Suprapubic skin (tissue), 4 donors: ENCODE measurements around the gene SLC6A12. TPM values are rescaled to one million over a fixed set of nuclear protein-coding genes. Genes with fewer than 3 reads are reported as not detected.

Experiments used
- DNase-seq, 2 donors: peaks; one replicate each; pipeline ENCODE4 v3.0.0-alpha.2; 2019; ENCODE audit warnings: low spot score in 2 of 2
- H3K27ac ChIP-seq: fragments of 200-600 bp; sonication (generic); one replicate; pipeline ENCODE4 v1.5.1; 2019
- H3K27me3 ChIP-seq: fragments of 200-600 bp; sonication (generic); one replicate; pipeline ENCODE4 v1.5.1; 2019
- H3K36me3 ChIP-seq: fragments of 200-600 bp; sonication (generic); one replicate; pipeline ENCODE4 v1.5.1; 2019
- H3K4me1 ChIP-seq: fragments of 200-600 bp; sonication (generic); one replicate; pipeline ENCODE4 v1.5.1; 2019
- H3K4me3 ChIP-seq: fragments of 200-600 bp; sonication (generic); one replicate; pipeline ENCODE4 v1.5.1; 2019; ENCODE audit warnings: mild to moderate bottlenecking
- H3K9me3 ChIP-seq: fragments of 200-600 bp; sonication (generic); one replicate; pipeline ENCODE4 v1.5.1; 2019
- CTCF ChIP-seq, 2 donors: fragments of 200-600 bp in 1 of 2; fragments of 450-650 bp in 1 of 2; sonication (generic) in 1 of 2; IDR thresholded peaks; one replicate each; pipeline ENCODE4 v1.5.1; 2016 to 2019; ENCODE audit warnings: antibody characterized with exemption in 2 of 2, mild to moderate bottlenecking in 1 of 2, moderate library complexity in 1 of 2
- EP300 ChIP-seq: sonication (generic); formaldehyde crosslinking; IDR thresholded peaks from one replicate; pipeline ENCODE4 v1.6.1; 2017; ENCODE audit warnings: antibody characterized with exemption
- POLR2A ChIP-seq, 2 donors: fragments of 450-650 bp; IDR thresholded peaks; one replicate each; pipeline ENCODE4 v1.6.1; 2017; ENCODE audit warnings: antibody characterized with exemption in 2 of 2, mild to moderate bottlenecking in 2 of 2, moderate library complexity in 2 of 2
- POLR2AphosphoS5 ChIP-seq, 3 donors: sonication (generic); formaldehyde crosslinking; IDR thresholded peaks; one replicate each; pipeline ENCODE4 v1.6.1; 2017; ENCODE audit warnings: antibody characterized with exemption in 3 of 3
- WGBS: methylation state at CpG from one replicate; pipeline ENCODE4 v1.1.5; 2018; 5-methylcytosine and 5-hydroxymethylcytosine counted together
- total RNA-seq, 4 donors: library from RNA; depleted of rRNA; stranded (reverse); fragments of >200 nt; gene quantifications; one replicate each; pipeline ENCODE4 v1.1.0, GENCODE V29; 2016

Gene SLC6A12
- total RNA-seq, 4 donors from 2014 or later = 3.1 to 6.0 TPM; not detected in 2

- Histone ChIP-seq H3K36me3 (no peaks in the 10 kb centered on the region), H3K4me3 (no peak overlapping the region), H3K4me1 (no peaks in the 10 kb centered on the region), H3K9me3 (no peaks in the 10 kb centered on the region), H3K27ac (no peak overlapping the region), H3K27me3 (peaks cover 10% of the 10 kb centered on the region)
- WGBS = 77% methylated on average over 7 of the region's 7 CpGs
- TF ChIP-seq CTCF (IDR thresholded peaks at IDR 0.05) = no peak
- TF ChIP-seq EP300 = no peak
- no peak for TF ChIP-seq POLR2AphosphoS5 (IDR thresholded peaks at IDR 0.05)
- no peak for TF ChIP-seq POLR2A (IDR thresholded peaks at IDR 0.05)
- no peak for DNase-seq
Observed at GRCh38 chr12:164207-164606, 49.8 kb downstream of the SLC6A12 start.

DNA sequence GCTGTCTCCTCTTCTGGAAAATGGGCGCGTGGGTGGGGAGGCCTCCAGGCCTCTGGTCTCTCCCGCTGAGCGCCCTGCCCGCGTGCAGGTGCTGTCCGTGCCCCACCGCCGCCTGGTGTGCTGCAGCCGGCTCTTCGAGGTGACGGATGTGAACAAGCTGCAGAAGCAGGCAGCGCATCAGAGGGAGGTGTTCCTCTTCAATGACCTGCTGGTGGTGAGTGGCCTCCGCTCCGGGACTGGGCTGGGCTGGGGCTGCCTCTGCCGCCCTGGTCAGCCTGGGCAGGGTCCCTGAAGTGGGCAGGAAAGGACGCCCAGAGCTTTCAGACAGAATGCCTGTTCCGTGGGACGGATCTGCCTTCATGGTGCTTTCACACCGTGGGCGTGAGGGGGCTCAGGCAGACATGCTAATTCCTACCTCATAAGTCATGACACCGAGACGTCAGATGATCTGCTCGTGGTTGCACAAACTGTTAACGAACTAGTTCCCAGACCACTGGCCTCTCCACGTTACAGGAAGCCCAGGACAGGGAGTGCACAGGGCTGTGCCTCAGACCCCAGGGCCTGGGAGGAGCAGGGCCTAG lies 50.5 kb downstream of the SLC6A12 start:
- Histone ChIP-seq H3K27ac (no peak overlapping the region), H3K27me3 (peaks cover 10% of the 10 kb centered on the region), H3K9me3 (no peaks in the 10 kb centered on the region), H3K4me1 (no peaks in the 10 kb centered on the region), H3K36me3 (no peaks in the 10 kb centered on the region), H3K4me3 (no peak overlapping the region)
- no peak for DNase-seq
- TF ChIP-seq POLR2A (IDR thresholded peaks at IDR 0.05) (no peak), POLR2AphosphoS5 (IDR thresholded peaks at IDR 0.05) (no peak), CTCF (IDR thresholded peaks at IDR 0.05) (no peak), EP300 (no peak)
- WGBS = 91% methylated on average over 5 of the region's 26 CpGs

DNA sequence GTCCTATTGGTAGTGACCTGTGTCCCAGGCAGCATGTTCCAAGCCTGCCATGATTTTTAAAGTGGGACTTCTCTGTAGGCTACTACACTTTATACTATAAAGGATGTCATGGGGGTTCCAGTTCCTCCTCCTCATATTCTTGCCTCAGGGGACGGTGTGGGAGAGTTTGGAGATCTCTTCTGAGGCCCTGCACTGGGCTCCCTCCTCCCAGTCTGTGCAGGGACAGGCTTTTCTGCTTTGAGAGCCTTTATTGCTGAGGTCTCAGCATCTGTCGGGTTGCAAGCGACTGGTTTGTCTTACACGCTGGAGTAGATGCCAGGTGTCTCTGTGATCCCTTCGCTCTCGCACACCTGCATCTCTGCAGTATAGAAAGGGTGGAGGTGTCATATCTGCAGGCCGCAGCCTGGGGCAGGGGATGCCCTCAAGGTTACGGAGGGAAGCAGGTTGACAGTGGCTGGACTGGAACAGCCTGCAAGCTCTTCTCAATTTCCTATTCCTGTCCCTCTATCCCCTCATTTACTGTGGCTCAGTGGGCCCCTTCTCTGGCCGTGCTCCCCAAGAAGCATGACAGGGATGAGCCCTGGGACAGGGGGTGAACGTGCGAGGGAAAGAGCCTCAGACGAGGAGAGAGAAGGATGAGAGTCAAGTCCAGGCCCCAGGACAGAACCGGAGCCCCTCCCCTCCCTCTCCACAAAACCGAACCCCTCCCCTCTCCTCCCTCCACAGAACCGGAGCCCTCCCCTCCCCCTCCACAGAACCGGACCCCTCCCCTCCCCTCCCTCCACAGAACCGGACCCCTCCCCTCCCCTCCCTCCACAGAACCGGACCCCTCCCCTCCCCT lies 51.3 kb downstream of the SLC6A12 start:
- H3K27me3 ChIP-seq = peaks cover 10% of the 10 kb centered on the region
- no peaks in the 10 kb centered on the region for H3K36me3 ChIP-seq
- WGBS = 62% methylated on average over 18 of the region's 18 CpGs
- no peaks in the 10 kb centered on the region for H3K9me3 ChIP-seq
- TF ChIP-seq CTCF (IDR thresholded peaks at IDR 0.05) (no peak), EP300 (no peak), POLR2A (IDR thresholded peaks at IDR 0.05) (no peak), POLR2AphosphoS5 (IDR thresholded peaks at IDR 0.05) (no peak)
- H3K27ac ChIP-seq = no peak overlapping the region
- H3K4me1 ChIP-seq = no peaks in the 10 kb centered on the region
- H3K4me3 ChIP-seq = no peak overlapping the region
- no peak for DNase-seq

GRCh38 chr12:161823-162222 lies 52.1 kb downstream of the SLC6A12 start:
- DNase-seq = no peak
- Histone ChIP-seq H3K4me3 (no peak overlapping the region), H3K27me3 (peaks cover 10% of the 10 kb centered on the region), H3K36me3 (no peaks in the 10 kb centered on the region), H3K27ac (no peak overlapping the region), H3K9me3 (no peaks in the 10 kb centered on the region), H3K4me1 (no peaks in the 10 kb centered on the region)
- WGBS = 92% methylated on average over 8 of the region's 8 CpGs
- TF ChIP-seq POLR2AphosphoS5 (IDR thresholded peaks at IDR 0.05) (no peak), POLR2A (IDR thresholded peaks at IDR 0.05) (no peak), CTCF (IDR thresholded peaks at IDR 0.05) (no peak), EP300 (no peak)

DNA sequence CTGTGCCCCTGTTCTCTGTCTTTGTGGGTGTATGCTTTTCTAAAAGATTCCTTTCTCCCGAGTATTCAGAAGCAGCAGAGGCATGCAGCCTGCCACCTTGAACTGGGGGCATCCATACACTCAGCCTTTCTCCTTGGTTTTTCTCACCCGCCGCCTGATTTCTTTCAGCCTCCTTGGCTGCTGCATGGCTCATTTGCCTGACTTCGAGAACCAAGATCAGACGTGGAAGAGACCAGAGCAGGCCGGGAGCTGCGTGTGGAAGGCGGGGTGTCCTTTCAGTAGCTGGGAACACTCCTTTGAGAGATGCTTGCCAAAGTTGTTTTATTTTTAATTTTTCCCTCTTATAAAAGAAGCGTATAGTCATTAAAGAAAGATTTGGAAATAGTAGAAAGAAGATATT lies 53.1 kb downstream of the SLC6A12 start:
- Histone ChIP-seq H3K27ac (no peak overlapping the region), H3K9me3 (no peaks in the 10 kb centered on the region), H3K4me1 (no peaks in the 10 kb centered on the region), H3K4me3 (no peak overlapping the region), H3K27me3 (peaks cover 10% of the 10 kb centered on the region), H3K36me3 (no peaks in the 10 kb centered on the region)
- DNase-seq = no peak
- WGBS = 60% methylated on average over 9 of the region's 9 CpGs
- no peak for TF ChIP-seq EP300
- no peak for TF ChIP-seq POLR2AphosphoS5 (IDR thresholded peaks at IDR 0.05)
- no peak for TF ChIP-seq CTCF (IDR thresholded peaks at IDR 0.05)
